Forelimb muscle (tissue), 1 donor: Measurements from ENCODE around the gene TMTC3. TPM values are rescaled to one million over a fixed set of nuclear protein-coding genes. Genes with fewer than 3 reads are reported as not detected.

Experiments used
- DNase-seq: peaks from one replicate; pipeline ENCODE4 v3.0.0-alpha.2; 2013; ENCODE audit warnings: low read depth
- polyA plus RNA-seq: library from polyadenylated mRNA; unstranded; fragments of 120-200 nt; gene quantifications from one replicate; pipeline ENCODE4 v1.2.1, GENCODE V29; 2013; ENCODE audit not compliant: insufficient read length

TMTC3 gene
- polyA plus RNA-seq, 1 donor = 12.3 TPM

DNA sequence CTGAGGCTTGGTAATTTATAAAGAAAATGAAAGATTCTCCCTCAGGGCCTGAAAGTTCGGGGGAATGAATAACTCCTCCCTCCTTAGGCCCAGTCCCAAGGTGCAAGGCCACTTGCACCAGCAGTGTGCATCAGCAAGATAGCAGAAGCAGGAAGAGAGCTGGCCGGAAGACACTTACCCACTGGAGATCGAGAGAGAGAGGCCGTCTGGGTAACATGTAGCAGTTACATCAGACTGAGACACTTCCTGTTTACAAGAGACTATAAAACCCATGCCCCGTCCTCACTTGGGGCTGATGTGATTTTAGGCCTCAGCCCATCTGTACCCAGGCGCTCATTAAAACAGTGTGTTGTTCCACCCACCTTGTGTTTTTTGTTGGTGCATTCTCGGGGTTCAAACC lies 85.2 kb downstream of the TMTC3 start:
- no peak for DNase-seq

DNA sequence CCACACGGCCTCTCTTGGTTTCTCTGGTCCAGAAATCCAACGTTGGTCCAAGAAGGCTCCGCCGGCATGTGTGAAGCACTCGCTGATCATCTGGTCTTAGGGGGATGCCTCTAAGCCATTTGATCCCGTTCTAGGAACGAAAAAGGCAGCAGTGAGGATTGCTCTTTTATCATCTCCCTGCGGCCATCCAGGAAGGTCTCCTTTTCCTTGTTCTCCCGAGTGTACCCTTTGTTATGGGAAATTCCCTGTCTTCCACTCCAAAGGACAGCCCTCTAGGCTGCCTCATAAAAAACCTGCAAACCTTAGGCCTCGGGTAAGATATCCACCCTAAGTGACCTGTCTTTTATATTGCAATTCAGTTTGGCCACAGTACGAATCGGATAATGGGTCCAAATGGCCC lies 85.8 kb downstream of the TMTC3 start:
- no peak for DNase-seq

DNA sequence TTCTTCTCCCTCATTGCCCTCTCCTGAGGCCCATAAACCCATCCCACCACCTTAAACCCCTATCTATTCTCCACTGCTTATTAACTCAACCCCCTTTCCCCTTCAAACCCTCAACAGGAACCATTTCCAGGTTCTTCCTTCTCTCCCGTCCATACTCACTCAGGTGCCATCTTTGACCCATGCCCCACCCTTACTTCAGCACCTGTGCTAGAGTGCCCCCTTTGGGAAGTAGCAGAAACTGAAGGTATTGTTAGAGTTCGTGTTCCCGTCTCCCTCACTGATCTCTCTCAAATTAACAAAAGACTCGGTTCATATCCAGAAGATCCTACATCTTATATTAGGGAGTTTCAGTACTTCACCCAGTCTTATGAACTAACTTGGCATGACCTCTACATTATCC lies 86.6 kb downstream of the TMTC3 start:
- no peak for DNase-seq

DNA sequence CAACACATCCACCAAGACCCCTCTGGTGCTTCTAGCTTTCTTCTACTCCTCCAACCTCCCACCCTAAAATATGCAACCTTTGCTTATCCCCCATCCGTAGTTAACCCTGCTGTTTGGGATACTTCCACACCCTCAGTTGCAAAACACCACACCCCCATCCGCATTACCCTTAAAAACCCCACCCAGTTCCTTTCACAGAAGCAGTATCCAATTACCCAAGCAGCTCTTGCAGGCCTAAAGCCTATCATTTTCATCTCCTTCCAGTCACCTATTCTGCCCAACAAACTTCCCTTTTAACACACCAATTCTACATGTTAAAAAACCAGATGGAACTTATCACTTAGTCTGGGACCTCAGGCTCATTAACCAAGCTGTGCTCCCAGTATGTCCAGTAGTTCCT lies 88.2 kb downstream of the TMTC3 start:
- DNase-seq = no peak

DNA sequence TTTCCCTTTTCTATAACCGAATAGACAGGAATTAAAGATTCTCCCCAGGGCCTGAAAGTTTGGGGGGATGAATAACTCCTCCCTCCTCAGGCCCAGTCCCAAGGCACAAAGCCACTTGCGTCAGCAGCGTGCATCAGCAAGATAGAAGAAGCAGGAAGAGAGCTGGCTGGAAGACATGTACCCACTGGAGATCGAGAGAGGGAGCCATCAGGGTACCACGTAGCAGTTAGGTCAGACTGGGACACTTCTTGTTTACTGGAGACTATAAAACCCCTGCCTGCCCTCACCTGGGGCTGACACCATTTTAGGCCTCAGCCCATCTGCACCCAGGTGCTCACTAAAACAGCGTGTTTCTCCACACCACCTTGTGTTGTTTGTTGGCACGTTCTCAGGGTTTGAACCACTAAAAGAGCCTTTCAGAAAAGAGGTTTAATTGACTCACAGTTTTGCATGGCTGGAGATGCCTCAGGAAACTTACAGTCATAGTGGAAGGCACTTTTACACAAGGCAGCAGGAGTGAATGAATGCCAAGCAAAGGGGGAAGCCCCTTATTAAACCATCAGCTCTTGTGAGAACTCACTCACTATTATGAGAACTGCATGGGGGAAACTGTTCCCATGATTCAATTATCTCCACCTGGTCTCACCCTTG lies 93.2 kb downstream of the TMTC3 start:
- DNase-seq = no peak

DNA sequence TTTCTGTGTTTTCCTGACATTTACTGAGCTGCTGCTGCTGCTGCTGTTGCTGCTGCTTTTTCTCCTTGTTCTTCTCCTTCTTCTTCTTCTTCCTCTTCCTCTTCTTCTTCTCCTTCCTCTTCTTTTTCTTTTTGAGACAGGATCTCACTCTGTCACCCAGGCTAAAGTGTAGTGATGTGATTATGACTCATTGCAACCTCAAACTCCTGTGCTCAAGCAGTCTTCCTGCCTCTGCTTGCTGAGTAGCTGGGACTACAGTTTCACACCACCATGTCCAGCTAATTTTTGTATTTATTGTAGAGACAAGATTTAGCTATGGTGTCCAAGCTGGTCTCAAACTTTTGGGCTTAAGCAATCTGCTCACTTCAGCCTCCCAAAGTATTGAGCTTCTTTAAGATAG lies 95.8 kb downstream of the TMTC3 start:
- DNase-seq = no peak

DNA sequence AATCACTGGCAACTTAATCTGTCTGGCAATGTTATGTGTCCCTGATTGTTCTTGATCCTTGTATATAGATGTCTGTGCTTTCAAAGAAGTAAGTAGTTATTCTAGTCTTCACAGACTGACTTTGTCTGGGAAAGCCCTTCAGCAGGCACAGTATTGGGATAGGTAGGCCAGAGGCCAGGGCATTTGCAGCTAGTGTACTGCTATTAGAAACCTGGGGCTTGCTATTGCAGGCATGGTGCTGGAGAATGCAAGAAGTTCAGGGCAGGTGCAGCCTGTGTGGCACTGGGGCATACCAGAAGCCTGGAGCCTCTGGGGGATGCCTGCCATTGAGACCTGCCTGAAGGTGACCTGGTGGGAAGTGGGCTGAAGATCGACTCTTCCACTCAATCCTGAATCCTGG lies 96.3 kb downstream of the TMTC3 start:
- no peak for DNase-seq

DNA sequence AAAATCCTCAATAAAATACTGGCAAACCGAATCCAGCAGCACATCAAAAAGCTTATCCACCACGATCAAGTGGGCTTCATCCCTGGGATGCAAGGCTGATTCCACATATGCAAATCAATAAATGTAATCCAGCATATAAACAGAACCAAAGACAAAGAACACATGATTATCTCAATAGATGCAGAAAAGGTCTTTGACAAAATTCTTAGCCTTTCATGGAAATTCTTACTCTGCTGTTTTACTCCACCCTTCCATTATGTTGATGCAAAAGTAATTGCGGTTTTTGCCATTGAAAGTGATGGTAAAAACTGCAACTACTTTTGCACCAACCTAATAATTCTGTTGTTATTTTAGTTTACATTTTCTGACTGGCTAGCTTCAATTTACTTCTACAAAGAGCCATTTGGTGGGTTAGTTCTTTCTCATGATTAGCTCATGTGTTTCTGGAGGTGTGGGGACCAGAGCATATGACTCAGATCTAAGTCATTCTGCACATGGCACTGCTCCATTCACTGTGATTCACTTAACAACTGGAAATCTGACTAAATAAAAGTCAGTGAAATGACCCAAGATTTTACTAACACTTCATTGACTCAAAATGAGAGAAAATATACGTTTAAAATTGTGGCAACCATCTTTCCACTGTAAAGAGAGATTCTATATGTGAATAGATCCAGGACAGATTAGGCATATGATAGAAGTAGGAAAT lies 99.9 kb downstream of the TMTC3 start:
- DNase-seq = no peak

DNA sequence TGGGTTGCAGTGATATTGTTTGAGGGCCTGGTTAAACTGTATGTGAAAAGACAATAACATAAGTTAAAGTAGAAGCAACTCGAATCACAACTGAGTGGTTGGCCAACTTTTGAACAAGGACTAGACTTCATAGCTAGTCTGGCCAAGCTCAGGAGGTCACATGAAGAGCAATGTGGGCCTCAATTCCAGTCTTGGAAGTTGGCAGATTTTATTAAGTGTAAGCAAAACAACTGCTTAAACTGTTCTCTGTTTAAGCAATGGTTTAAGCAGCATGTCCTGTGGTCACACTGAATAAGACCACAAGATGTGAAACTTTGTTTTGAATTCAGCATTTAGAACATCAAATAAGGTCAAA lies 100.4 kb downstream of the TMTC3 start:
- no peak for DNase-seq

DNA sequence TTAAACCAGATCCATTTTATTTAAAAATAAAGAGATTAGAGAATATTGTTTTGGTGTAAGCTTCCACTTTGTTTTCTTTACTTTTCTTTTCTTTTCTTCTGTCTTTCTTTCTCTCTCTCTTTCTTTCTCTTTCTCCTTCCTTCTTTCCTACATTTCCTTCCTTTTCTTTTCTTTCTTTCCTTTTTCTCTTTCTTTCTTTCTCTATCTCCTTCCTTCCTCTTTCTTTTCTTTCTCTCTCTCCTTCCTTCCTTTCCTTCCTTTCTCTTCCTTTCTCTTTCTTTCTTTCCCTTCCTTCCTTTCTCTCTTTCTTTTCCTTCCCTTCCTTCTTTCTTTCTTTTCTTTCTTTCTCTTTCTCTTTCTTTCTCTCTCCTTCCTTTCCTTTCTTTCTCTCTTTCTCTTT lies 100.8 kb downstream of the TMTC3 start:
- DNase-seq = no peak

DNA sequence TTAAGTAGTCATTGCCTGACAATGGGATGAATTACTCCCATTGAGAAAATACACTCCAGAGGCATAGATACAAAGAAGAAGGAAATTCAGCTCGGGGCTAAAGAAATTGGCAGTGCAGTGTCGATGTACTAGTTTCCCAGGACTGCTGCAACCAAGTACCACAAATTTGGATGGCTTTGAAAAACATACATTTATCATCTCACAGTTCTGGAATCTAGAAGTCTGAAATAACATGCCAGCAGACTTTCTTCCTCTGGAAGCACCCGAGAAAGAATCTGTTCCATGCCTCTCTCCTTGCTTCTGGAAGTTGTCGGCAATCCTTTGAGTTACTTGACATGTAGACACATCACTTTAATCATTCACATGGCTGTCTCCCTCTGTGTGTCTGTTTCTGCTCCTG lies 101.9 kb downstream of the TMTC3 start:
- DNase-seq = no peak

DNA sequence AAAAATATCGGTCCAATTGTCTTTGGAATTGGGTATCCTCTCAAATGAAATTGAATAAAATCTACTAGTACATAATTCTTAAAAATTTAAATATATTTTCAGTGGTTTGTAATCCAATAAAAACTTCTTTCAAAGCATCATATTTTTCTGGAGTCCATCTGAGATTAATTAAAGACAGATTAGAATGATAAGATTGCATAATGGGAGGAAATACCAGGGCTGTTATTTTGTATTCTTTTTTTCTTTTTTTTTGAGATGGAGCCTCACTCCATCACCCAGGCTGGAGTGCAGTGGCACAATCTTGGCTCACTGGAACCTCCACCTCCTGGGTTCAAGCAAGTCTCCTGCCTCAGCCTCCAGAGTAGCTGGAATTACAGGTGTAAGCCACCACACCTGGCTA lies 103.8 kb downstream of the TMTC3 start:
- no peak for DNase-seq

DNA sequence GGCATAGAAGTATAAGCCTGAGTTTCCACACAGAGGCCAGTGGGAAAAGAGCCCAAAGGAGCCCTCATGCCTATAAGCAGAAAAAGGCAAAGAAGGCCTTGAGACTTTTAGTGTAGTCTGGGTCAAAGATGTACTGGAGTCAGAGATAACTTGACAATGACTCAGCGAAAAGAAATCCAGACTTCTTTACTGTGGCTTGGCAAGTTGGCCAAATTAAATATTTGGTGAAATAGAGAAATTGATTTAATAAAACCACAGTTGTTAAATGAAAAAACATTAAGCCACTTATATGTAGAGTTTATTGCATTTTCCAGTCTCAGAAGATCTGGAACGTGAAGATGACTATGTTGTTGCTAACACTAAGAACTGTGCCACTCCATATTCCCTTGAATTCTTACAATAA lies 105.1 kb downstream of the TMTC3 start:
- no peak for DNase-seq

DNA sequence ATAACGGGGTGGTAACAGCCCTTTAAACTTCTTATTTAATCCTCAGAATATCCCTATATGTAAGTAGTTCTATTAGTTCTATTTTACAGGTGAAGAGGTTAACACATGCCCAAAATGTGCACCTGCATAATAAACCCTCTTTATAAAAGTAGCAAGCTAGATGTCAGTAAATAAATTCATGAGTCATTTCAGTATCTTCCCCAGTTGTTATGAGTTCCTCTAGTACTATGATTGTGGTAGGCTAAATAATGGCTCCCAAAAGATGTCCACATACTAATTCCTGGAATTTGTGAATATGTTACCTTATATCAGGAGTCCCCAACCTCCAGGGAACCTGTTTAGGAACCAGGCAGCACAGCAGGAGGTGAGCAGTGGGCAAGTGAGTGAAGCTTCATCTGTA lies 106.5 kb downstream of the TMTC3 start:
- no peak for DNase-seq

Other genes with a start within 250 kb of the TMTC3 start
- 0.34 TPM for gene C12orf50, start 112.9 kb upstream of the TMTC3 start, polyA plus RNA-seq
- 12.7 TPM for gene CEP290, start 219 bp upstream of the TMTC3 start, polyA plus RNA-seq